CD14-positive monocyte (primary cell): Measurements from ENCODE around the gene VPS39. TPM values are rescaled to one million over a fixed set of nuclear protein-coding genes. Genes with fewer than 3 reads are reported as not detected.
A peak's percentile ranks its signal among the peaks of the same experiment; 100 is the strongest.

Experiments used
- DNase-seq, 3 donors: peaks; one replicate each; pipeline ENCODE4 v3.0.0-alpha.2; 2011 to 2022
- H2AFZ ChIP-seq: 2 replicates; pipeline ENCODE4 v1.6.0; 2012; ENCODE audit warnings: mild to moderate bottlenecking, low read depth, low read length, inconsistent platforms; ENCODE audit not compliant: insufficient read depth, poor library complexity, severe bottlenecking
- H3K27ac ChIP-seq, 2 donors: 1 replicate in 1 of 2; 2 replicates in 1 of 2; pipeline ENCODE4 v1.5.1; 2012 to 2013; ENCODE audit warnings: low read length in 2 of 2, control low read depth in 1 of 2, inconsistent platforms in 1 of 2, low read depth in 1 of 2, mild to moderate bottlenecking in 1 of 2
- H3K27me3 ChIP-seq, 2 donors: one replicate each; pipeline versions ENCODE4 v1.6.0 to v1.6.1; 2011 to 2013; ENCODE audit warnings: low read length in 2 of 2; ENCODE audit not compliant: control insufficient read depth in 2 of 2, insufficient read depth in 2 of 2
- H3K36me3 ChIP-seq, 2 donors: replicated peaks in 1 of 2; 1 replicate in 1 of 2; 2 replicates in 1 of 2; pipeline versions ENCODE4 v1.5.1 to v1.6.1; 2012 to 2013; ENCODE audit warnings: low read length in 2 of 2, control low read depth in 1 of 2, inconsistent platforms in 1 of 2, mild to moderate bottlenecking in 1 of 2; ENCODE audit not compliant: insufficient read depth in 2 of 2, control insufficient read depth in 1 of 2
- H3K4me1 ChIP-seq, 2 donors: 1 replicate in 1 of 2; 2 replicates in 1 of 2; pipeline versions ENCODE4 v1.5.1 to v1.6.1; 2012 to 2013; ENCODE audit warnings: low read length in 2 of 2, control low read depth in 1 of 2, inconsistent platforms in 1 of 2, mild to moderate bottlenecking in 1 of 2, moderate library complexity in 1 of 2; ENCODE audit not compliant: insufficient read depth in 2 of 2, control insufficient read depth in 1 of 2
- H3K4me2 ChIP-seq: replicated peaks from 2 replicates; pipeline ENCODE3; 2012; ENCODE audit warnings: low read length, moderate library complexity, mild to moderate bottlenecking; ENCODE audit not compliant: poor library complexity, severe bottlenecking; ENCODE audit errors: extremely low read depth
- H3K4me3 ChIP-seq, 3 experiments: fragments of 200-600 bp in 1 of 3; sonication (generic) in 1 of 3; replicated peaks in 1 of 3; 1 replicate in 2 of 3; 2 replicates in 1 of 3; pipeline ENCODE4 v1.5.1; 2011 to 2013; ENCODE audit warnings: low read length in 3 of 3, mild to moderate bottlenecking in 3 of 3, control low read depth in 2 of 3, low read depth in 2 of 3, inconsistent platforms in 1 of 3, moderate library complexity in 1 of 3
- H3K79me2 ChIP-seq: 2 replicates; pipeline ENCODE4 v1.6.0; 2012; ENCODE audit warnings: mild to moderate bottlenecking, control low read depth, inconsistent platforms, low read length, moderate library complexity; ENCODE audit not compliant: insufficient read depth
- H3K9ac ChIP-seq: 2 replicates; pipeline ENCODE4 v1.6.0; 2017; ENCODE audit warnings: low read length, mild to moderate bottlenecking; ENCODE audit not compliant: insufficient read depth, poor library complexity, severe bottlenecking
- H3K9me3 ChIP-seq, 2 donors: replicated peaks in 1 of 2; 1 replicate in 1 of 2; 2 replicates in 1 of 2; pipeline versions ENCODE4 v1.5.1 to v1.6.1; 2012 to 2013; ENCODE audit warnings: low read length in 2 of 2, control low read depth in 1 of 2; ENCODE audit not compliant: control insufficient read depth in 1 of 2, insufficient read depth in 1 of 2
- H4K20me1 ChIP-seq: 2 replicates; pipeline ENCODE4 v1.6.0; 2012; ENCODE audit warnings: mild to moderate bottlenecking, low read length, control low read depth, moderate library complexity; ENCODE audit not compliant: insufficient read depth
- H3K27ac Mint-ChIP-seq, 7 donors: one replicate each; pipeline ENCODE4 v1.8.0; 2020; ENCODE audit warnings: mild to moderate bottlenecking in 7 of 7, mixed read lengths in 7 of 7, moderate library complexity in 6 of 7, inconsistent platforms in 2 of 7
- H3K27me3 Mint-ChIP-seq, 3 donors: one replicate each; pipeline ENCODE4 v1.8.0; 2021 to 2022; ENCODE audit warnings: low read depth in 3 of 3, mild to moderate bottlenecking in 3 of 3, mixed read lengths in 3 of 3, moderate library complexity in 3 of 3, inconsistent platforms in 1 of 3
- H3K36me3 Mint-ChIP-seq, 2 donors: one replicate each; pipeline ENCODE4 v1.8.0; 2020; ENCODE audit warnings: mixed read lengths in 2 of 2, inconsistent platforms in 1 of 2, mild to moderate bottlenecking in 1 of 2
- H3K4me1 Mint-ChIP-seq: one replicate; pipeline ENCODE4 v1.8.0; 2020; ENCODE audit warnings: mild to moderate bottlenecking, mixed read lengths
- H3K4me3 Mint-ChIP-seq, 2 donors: one replicate each; pipeline ENCODE4 v1.8.0; 2020; ENCODE audit warnings: mild to moderate bottlenecking in 2 of 2, mixed read lengths in 2 of 2, moderate library complexity in 1 of 2
- H3K9me3 Mint-ChIP-seq, 7 donors: one replicate each; pipeline ENCODE4 v1.8.0; 2020 to 2022; ENCODE audit warnings: mixed read lengths in 7 of 7, mild to moderate bottlenecking in 6 of 7, moderate library complexity in 6 of 7, inconsistent platforms in 2 of 7
- CTCF ChIP-seq: fragments of 200-600 bp; IDR thresholded peaks from one replicate; pipeline ENCODE4 v1.8.0; 2022; ENCODE audit warnings: antibody characterized with exemption, mild to moderate bottlenecking
- WGBS: methylation state at CpG from one replicate; pipeline ENCODE4 v1.1.5; 2013; ENCODE audit warnings: missing lambda C conversion rate; ENCODE audit not compliant: insufficient coverage; 5-methylcytosine and 5-hydroxymethylcytosine counted together
- intact Hi-C, 2 donors: fragments of 100-400 bp; cut with micrococcal nuclease; formaldehyde crosslinking; loops; one replicate each; pipeline versions ENCODE4 v1.15.0 to v1.15.1; 2023
- polyA plus RNA-seq, 3 donors: library from polyadenylated mRNA; depleted of rRNA in 1 of 3; unstranded in 2 of 3; stranded (reverse) in 1 of 3; fragments of 300-500 nt in 2 of 3; fragments of >200 nt in 1 of 3; fragmentation: Illumina TruSeq in 2 of 3; gene quantifications; 1 replicate in 2 of 3; 2 replicates in 1 of 3; pipeline ENCODE4 v1.2.3, GENCODE V29; 2012 to 2021

VPS39 gene
- polyA plus RNA-seq, 3 donors: 16.8 to 102 (median 25.8) TPM

- H4K20me1 ChIP-seq: no peaks in the 10 kb centered on the region
- no peak for TF ChIP-seq CTCF
- Mint-ChIP-seq H3K9me3 (no peaks in the 10 kb centered on the region), H3K4me3 (no peak overlapping the region), H3K27me3 (peaks cover 0 to 2% (median 0%) of the 10 kb centered on the region in 3 donors), H3K36me3 (no peaks in the 10 kb centered on the region), H3K4me1 (peaks cover 5% of the 10 kb centered on the region), H3K27ac (peak overlapping the region in 1 of 7 donors; percentile 21)
- H3K4me1 ChIP-seq: no peaks in the 10 kb centered on the region
- H3K79me2 ChIP-seq: no peaks in the 10 kb centered on the region
- no peaks in the 10 kb centered on the region for H3K9me3 ChIP-seq
- H3K4me3 ChIP-seq: no peak overlapping the region
- no peak for DNase-seq
- H3K27me3 ChIP-seq: no peaks in the 10 kb centered on the region
- no peak overlapping the region for H3K9ac ChIP-seq
- H3K36me3 ChIP-seq: no peaks in the 10 kb centered on the region
- H3K27ac ChIP-seq: no peak overlapping the region
- WGBS: 66% methylated on average over 3 of the region's 3 CpGs
- H3K4me2 ChIP-seq: no peak overlapping the region
- no peak overlapping the region for H2AFZ ChIP-seq
- intact Hi-C loops: loop anchor here in 1 of 2 donors (5.0 kb wide), 1 partner anchor 152 kb away; no protein-coding TSS in a partner anchor
These were observed 69.1 kb downstream of the VPS39 start for GRCh38 chr15:42138968-42139386.

- Histone ChIP-seq H3K9ac (no peak overlapping the region), H4K20me1 (no peaks in the 10 kb centered on the region), H3K79me2 (no peaks in the 10 kb centered on the region), H3K4me3 (no peak overlapping the region), H3K9me3 (no peaks in the 10 kb centered on the region), H3K27ac (no peak overlapping the region), H3K36me3 (no peaks in the 10 kb centered on the region), H3K4me2 (no peak overlapping the region), H2AFZ (no peak overlapping the region), H3K4me1 (no peaks in the 10 kb centered on the region), H3K27me3 (no peaks in the 10 kb centered on the region)
- intact Hi-C loops: loop anchor here in 1 of 2 donors (5.0 kb wide), 1 partner anchor 151 kb away; no protein-coding TSS in a partner anchor
- H3K27ac Mint-ChIP-seq: no peak overlapping the region
- TF ChIP-seq CTCF: no peak
- no peaks in the 10 kb centered on the region for H3K9me3 Mint-ChIP-seq
- DNase-seq: no peak
- peaks cover 0 to 2% (median 0%) of the 10 kb centered on the region in 3 donors for H3K27me3 Mint-ChIP-seq
- peaks cover 5% of the 10 kb centered on the region for H3K4me1 Mint-ChIP-seq
- no peak overlapping the region for H3K4me3 Mint-ChIP-seq
- WGBS: 92% methylated on average over 4 of the region's 4 CpGs
- no peaks in the 10 kb centered on the region for H3K36me3 Mint-ChIP-seq
These were observed 69.7 kb downstream of the VPS39 start for GRCh38 chr15:42138411-42138810.
